ENCODE data around the gene TPH2. TPM values are rescaled to one million over a fixed set of nuclear protein-coding genes. Genes with fewer than 3 reads are reported as not detected.

The TPH2 gene
- total and polyA plus RNA-seq, 10 donors = 0.06 to 7.2 (median 1.5) TPM; not detected in 4

- Histone ChIP-seq H3K36me3 (no peaks in the 10 kb centered on the region), H3K4me3 (no peak overlapping the region), H3K27me3 (replicated peaks in 1 of 7) (peaks cover 0 to 5% (median 0%) of the 10 kb centered on the region in 7 donors), H3K4me1 (no peaks in the 10 kb centered on the region), H3K27ac (no peak overlapping the region), H3K9me3 (no peaks in the 10 kb centered on the region)
- 57 to 84% (median 80%) methylated on average over 2 of the region's 2 CpGs for WGBS, 5 donors
- TF ChIP-seq POLR2A (IDR thresholded peaks at IDR 0.05) (no peak), CTCF (IDR thresholded peaks at IDR 0.05 in 8 of 11, conservative IDR thresholded peaks at IDR 0.05 in 3 of 11) (no peak), POLR2AphosphoS5 (IDR thresholded peaks at IDR 0.05) (no peak)
- intact Hi-C loops (cut with DNase I; ENCODE audit: low total_unique reads) = no loop called here
- DNase-seq = no peak
These were observed 17.3 kb downstream of the TPH2 start for GRCh38 chr12:71955970-71956369.

- H3K9me3 ChIP-seq = no peaks in the 10 kb centered on the region
- no peak for TF ChIP-seq CTCF (IDR thresholded peaks at IDR 0.05 in 8 of 11, conservative IDR thresholded peaks at IDR 0.05 in 3 of 11)
- no peak for TF ChIP-seq POLR2A (IDR thresholded peaks at IDR 0.05)
- no peak for TF ChIP-seq POLR2AphosphoS5 (IDR thresholded peaks at IDR 0.05)
- H3K36me3 ChIP-seq = no peaks in the 10 kb centered on the region
- no peaks in the 10 kb centered on the region for H3K4me1 ChIP-seq
- no peak overlapping the region for H3K4me3 ChIP-seq
- WGBS, 5 donors = 37 to 56% (median 42%) methylated on average over 2 of the region's 2 CpGs
- H3K27ac ChIP-seq = no peak overlapping the region
- no peak for DNase-seq
- H3K27me3 ChIP-seq (replicated peaks in 1 of 7) = peaks cover 0 to 5% (median 0%) of the 10 kb centered on the region in 7 donors
- intact Hi-C loops (cut with DNase I; ENCODE audit: low total_unique reads) = no loop called here
These were observed 19.4 kb downstream of the TPH2 start for GRCh38 chr12:71958056-71958455.

DNA sequence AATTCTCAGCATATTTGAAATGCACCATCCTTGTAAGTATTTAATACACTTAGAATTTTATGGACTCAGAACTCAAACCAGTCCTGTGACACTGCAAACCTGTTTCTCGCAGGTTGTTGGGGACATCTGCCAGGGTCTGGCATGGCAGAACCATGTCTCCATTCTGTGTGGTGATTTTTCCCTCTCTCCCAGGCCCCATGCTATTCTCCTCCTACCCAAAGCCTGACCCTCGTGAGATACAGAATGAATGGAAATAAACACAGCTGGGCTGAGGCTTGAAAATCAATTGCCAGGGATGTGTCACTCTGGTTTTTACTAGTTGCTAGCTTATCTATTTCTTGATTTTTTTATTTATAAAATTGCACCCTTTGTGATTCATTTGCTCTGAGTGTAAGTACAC lies 19.8 kb downstream of the TPH2 start:
- WGBS, 5 donors = 60 to 82% (median 62%) methylated on average over 2 of the region's 2 CpGs
- Histone ChIP-seq H3K4me1 (no peaks in the 10 kb centered on the region), H3K9me3 (no peaks in the 10 kb centered on the region), H3K27me3 (replicated peaks in 1 of 7) (peaks cover 0 to 3% (median 0%) of the 10 kb centered on the region in 7 donors), H3K27ac (no peak overlapping the region), H3K36me3 (no peaks in the 10 kb centered on the region), H3K4me3 (no peak overlapping the region)
- intact Hi-C loops (cut with DNase I; ENCODE audit: low total_unique reads) = no loop called here
- no peak for DNase-seq
- TF ChIP-seq POLR2A (IDR thresholded peaks at IDR 0.05) = no peak
- no peak for TF ChIP-seq POLR2AphosphoS5 (IDR thresholded peaks at IDR 0.05)
- TF ChIP-seq CTCF (IDR thresholded peaks at IDR 0.05 in 8 of 11, conservative IDR thresholded peaks at IDR 0.05 in 3 of 11) = no peak

DNA sequence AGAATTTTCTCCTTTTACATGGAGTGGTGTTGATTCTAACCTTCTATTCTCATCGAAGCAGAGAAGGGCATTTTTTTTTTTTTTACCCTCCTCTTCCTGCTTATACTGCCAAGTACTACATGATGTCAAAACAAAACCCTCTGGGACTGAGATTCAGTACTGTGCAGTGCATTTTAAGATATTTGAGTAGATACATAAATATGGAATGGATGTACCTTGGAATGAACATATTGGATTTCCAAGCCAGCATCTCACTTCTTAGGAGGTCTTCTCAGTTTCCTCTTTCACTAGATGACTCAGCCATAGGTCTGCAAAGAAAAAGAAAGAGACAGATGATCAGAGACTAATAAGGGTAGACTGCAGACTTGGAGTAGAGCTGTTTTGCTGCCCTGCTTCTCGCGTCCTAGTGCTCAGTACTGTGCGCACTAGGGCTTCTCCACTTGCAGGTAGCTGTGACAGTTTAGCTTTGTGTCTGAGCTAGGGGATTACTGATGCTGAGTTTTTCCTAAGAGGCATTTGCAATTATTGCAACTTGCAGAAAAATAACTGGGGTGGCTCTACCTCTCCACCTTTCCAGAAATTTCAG lies 20.4 kb downstream of the TPH2 start:
- H3K4me3 ChIP-seq = no peak overlapping the region
- H3K27ac ChIP-seq = no peak overlapping the region
- intact Hi-C loops (cut with DNase I; ENCODE audit: low total_unique reads) = no loop called here
- H3K27me3 ChIP-seq (replicated peaks in 1 of 7) = no peaks in the 10 kb centered on the region
- 65 to 70% (median 69%) methylated on average over 4 of the region's 4 CpGs for WGBS, 5 donors
- H3K9me3 ChIP-seq = no peaks in the 10 kb centered on the region
- DNase-seq = no peak
- no peaks in the 10 kb centered on the region for H3K36me3 ChIP-seq
- no peaks in the 10 kb centered on the region for H3K4me1 ChIP-seq
- TF ChIP-seq CTCF (IDR thresholded peaks at IDR 0.05 in 8 of 11, conservative IDR thresholded peaks at IDR 0.05 in 3 of 11) = no peak
- no peak for TF ChIP-seq POLR2A (IDR thresholded peaks at IDR 0.05)
- no peak for TF ChIP-seq POLR2AphosphoS5 (IDR thresholded peaks at IDR 0.05)
